Fibroblast of villous mesenchyme (primary cell): ENCODE measurements around the gene CFAP100. TPM values are rescaled to one million over a fixed set of nuclear protein-coding genes. Genes with fewer than 3 reads are reported as not detected.

Experiments
- DNase-seq: peaks from one replicate; pipeline ENCODE4 v3.0.0-alpha.2; 2010; ENCODE audit warnings: low read depth
- H3K4me3 ChIP-seq: 2 replicates; pipeline ENCODE4 v1.5.1; 2011; ENCODE audit warnings: low read depth, mild to moderate bottlenecking, low read length
- CTCF ChIP-seq: IDR thresholded peaks from 2 replicates; pipeline ENCODE4 v1.5.1; 2012; ENCODE audit warnings: low read depth, mild to moderate bottlenecking, low read length; ENCODE audit not compliant: insufficient read depth
- total RNA-seq: library from RNA; depleted of rRNA; stranded (reverse); fragments of >200 nt; gene quantifications from 2 replicates; pipeline ENCODE4 v1.2.3, GENCODE V29; 2012

CFAP100 gene
- total RNA-seq, 1 donor: not detected

GRCh38 chr3:126395846-126396513 lies 1.3 kb downstream of the CFAP100 start:
- TF ChIP-seq CTCF: no peak
- no peak for DNase-seq
- H3K4me3 ChIP-seq: no peak overlapping the region

DNA sequence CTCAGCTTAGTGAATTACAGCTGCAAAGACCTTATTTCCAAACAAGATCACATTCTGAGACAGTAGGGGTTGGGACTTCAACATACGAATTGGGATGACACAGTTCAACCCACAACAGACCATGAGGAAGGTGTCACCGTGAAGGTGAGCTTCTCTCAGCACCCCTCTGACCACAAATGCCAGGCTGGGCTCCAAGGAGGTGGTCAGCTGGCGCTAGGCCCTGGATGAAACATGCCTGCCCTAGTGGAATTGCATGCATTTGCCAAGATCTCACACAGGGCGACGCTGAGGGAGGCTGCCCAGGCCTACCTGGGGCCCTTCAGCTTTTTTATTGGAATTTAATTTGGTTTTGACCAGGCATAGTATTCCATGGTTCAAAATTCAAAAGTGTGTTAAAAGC lies 1.8 kb downstream of the CFAP100 start:
- no peak overlapping the region for H3K4me3 ChIP-seq
- no peak for DNase-seq

GRCh38 chr3:126397610-126398422 lies 3.1 kb downstream of the CFAP100 start:
- no peak for TF ChIP-seq CTCF
- H3K4me3 ChIP-seq: no peak overlapping the region
- no peak for DNase-seq

More for the DNA sequence above, 1.8 kb downstream of the CFAP100 start:
- TF ChIP-seq CTCF: no peak

- no peak for TF ChIP-seq CTCF
- DNase-seq: no peak
- H3K4me3 ChIP-seq: no peak overlapping the region
Measured at GRCh38 chr3:126398423-126399350, 4.0 kb downstream of the CFAP100 start.

- no peak for TF ChIP-seq CTCF
- DNase-seq: no peak
Measured at GRCh38 chr3:126399351-126399735, 4.6 kb downstream of the CFAP100 start.

DNA sequence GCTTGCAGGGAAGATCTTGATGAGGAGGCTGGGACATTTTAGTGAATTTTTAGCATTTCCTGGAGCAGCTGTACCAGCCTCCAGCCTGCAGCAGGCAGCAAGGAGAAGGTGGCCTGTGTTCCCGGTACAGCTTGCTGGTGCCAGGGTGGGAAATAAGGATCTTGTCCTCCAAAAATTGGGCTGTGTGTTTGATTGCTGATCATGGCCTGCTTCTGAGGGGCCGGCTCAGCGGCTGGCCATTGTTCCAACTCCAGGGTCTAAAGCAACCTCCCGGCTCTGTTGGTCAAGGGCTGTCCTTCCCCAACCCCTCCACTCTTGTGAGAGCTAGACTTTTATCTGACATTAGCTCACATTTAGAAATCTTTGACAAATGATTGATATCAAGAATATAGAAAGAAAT lies 5.0 kb downstream of the CFAP100 start:
- no peak for TF ChIP-seq CTCF
- H3K4me3 ChIP-seq: no peak overlapping the region
- DNase-seq: no peak

More at GRCh38 chr3:126399351-126399735, 4.6 kb downstream of the CFAP100 start:
- no peak overlapping the region for H3K4me3 ChIP-seq
